ENCODE results near the gene SOSTDC1.

SOSTDC1 gene

GRCh38 chr7:16417906-16418305 is 47.6 kb downstream of the SOSTDC1 start:
- no peak overlapping the region for H3K9ac ChIP-seq (ENCODE audit: low read depth, low read length, poor library complexity, severe bottlenecking)

GRCh38 chr7:16416289-16417282 is 49.0 kb downstream of the SOSTDC1 start:
- Histone ChIP-seq H3K4me3 (ENCODE audit: low read length, poor library complexity, severe bottlenecking) (no peak overlapping the region), H3K4me2 (ENCODE audit: low read depth, low read length, poor library complexity, severe bottlenecking) (peak overlapping the region; percentile 18), H3K9ac (ENCODE audit: low read depth, low read length, poor library complexity, severe bottlenecking) (no peak overlapping the region), H3F3A (ENCODE audit: low read depth) (no peaks in the 10 kb centered on the region), H3K9me3 (ENCODE audit: insufficient read depth, low read depth, low read length) (0 out of 2 replicates have a peak, but pooled peaks cover 2% of the 10 kb centered on the region), H3K36me3 (ENCODE audit: insufficient read depth, low read length) (no peaks in the 10 kb centered on the region), H4K20me1 (ENCODE audit: insufficient read depth, low read length, poor library complexity, severe bottlenecking) (no peaks in the 10 kb centered on the region), H3K4me1 (ENCODE audit: insufficient read depth, low read length, poor library complexity, severe bottlenecking) (peaks cover 10% of the 10 kb centered on the region), H3K27me3 (ENCODE audit: insufficient read depth, low read length, poor library complexity, severe bottlenecking) (no peaks in the 10 kb centered on the region), H3K79me2 (ENCODE audit: insufficient read depth, low read length) (no peaks in the 10 kb centered on the region), H3K9me2 (replicated peaks; ENCODE audit: low read depth, low read length) (no peaks in the 10 kb centered on the region), H2AFZ (ENCODE audit: low read length) (no peak overlapping the region)
- TF ChIP-seq EZH2phosphoT487 (IDR thresholded peaks at IDR 0.05; ENCODE audit: borderline replicate concordance) (no peak), CTCF (conservative IDR thresholded peaks at IDR 0.05; ENCODE audit: low read length) (no peak)

More at GRCh38 chr7:16417906-16418305, 47.6 kb downstream of the SOSTDC1 start:
- H3K4me3 ChIP-seq (ENCODE audit: low read length, poor library complexity, severe bottlenecking) = no peak overlapping the region
- TF ChIP-seq CTCF (conservative IDR thresholded peaks at IDR 0.05; ENCODE audit: low read length) (no peak), EZH2phosphoT487 (IDR thresholded peaks at IDR 0.05; ENCODE audit: borderline replicate concordance) (no peak)
- H3K27me3 ChIP-seq (ENCODE audit: insufficient read depth, low read length, poor library complexity, severe bottlenecking) = no peaks in the 10 kb centered on the region
- H3K4me2 ChIP-seq (ENCODE audit: low read depth, low read length, poor library complexity, severe bottlenecking) = no peak overlapping the region
- H3K36me3 ChIP-seq (ENCODE audit: insufficient read depth, low read length) = no peaks in the 10 kb centered on the region
- H3K79me2 ChIP-seq (ENCODE audit: insufficient read depth, low read length) = no peaks in the 10 kb centered on the region
- peaks cover 10% of the 10 kb centered on the region for H3K4me1 ChIP-seq (ENCODE audit: insufficient read depth, low read length, poor library complexity, severe bottlenecking)
- H3K9me3 ChIP-seq (ENCODE audit: insufficient read depth, low read depth, low read length) = 0 out of 2 replicates have a peak, but pooled peaks cover 2% of the 10 kb centered on the region
- no peak overlapping the region for H2AFZ ChIP-seq (ENCODE audit: low read length)
- no peaks in the 10 kb centered on the region for H3F3A ChIP-seq (ENCODE audit: low read depth)
- no peaks in the 10 kb centered on the region for H3K9me2 ChIP-seq (replicated peaks; ENCODE audit: low read depth, low read length)
- H4K20me1 ChIP-seq (ENCODE audit: insufficient read depth, low read length, poor library complexity, severe bottlenecking) = no peaks in the 10 kb centered on the region

DNA sequence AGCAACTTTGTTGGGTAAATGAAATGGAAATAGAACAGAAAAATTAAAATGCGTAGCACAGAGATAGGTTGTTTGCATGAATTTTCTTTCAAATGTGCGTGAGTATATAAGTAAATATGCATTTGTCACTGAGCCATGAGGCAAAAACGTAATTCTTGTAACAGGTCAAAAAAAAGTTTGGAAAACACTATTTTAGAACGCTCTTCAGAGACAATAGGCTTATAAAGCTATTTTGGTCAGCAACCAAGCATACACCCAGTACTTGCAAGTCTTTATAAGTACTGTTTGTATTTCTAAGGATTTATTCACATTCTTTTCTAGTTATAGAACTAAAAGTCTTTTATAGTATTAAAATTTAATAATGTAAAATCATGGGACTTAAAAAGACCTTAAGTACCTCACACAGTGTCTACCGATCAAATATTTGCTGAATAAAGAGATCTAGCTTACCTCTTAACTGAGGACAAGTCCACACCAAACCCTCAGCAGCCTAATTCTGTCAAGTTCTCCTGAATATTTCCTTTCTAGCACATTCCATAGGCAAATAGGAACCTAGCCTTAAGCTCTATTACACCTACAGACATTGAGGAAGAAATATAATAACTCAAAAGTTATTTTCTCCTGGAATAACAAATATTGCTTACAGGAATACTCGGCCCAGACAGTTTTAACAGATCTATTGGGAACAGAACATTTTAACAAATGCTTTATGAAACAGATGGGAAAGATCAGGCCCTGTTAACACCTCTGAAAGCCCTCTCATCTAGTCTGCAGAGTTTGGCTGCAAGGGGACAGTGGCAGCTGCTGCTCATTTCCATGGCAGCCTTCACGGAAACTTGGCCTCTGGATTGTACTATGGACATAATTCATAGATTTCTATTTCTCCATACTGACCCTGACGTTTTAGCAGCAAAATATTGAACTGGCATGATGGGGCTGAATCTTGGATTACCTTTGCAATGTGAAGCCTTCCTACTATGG is 53.0 kb downstream of the SOSTDC1 start:
- Histone ChIP-seq H4K20me1 (ENCODE audit: insufficient read depth, low read length, poor library complexity, severe bottlenecking) (no peaks in the 10 kb centered on the region), H3K27me3 (ENCODE audit: insufficient read depth, low read length, poor library complexity, severe bottlenecking) (no peaks in the 10 kb centered on the region), H3K9ac (ENCODE audit: low read depth, low read length, poor library complexity, severe bottlenecking) (no peak overlapping the region), H3K4me3 (ENCODE audit: low read length, poor library complexity, severe bottlenecking) (no peak overlapping the region), H3F3A (ENCODE audit: low read depth) (no peaks in the 10 kb centered on the region), H3K36me3 (ENCODE audit: insufficient read depth, low read length) (no peaks in the 10 kb centered on the region), H3K4me2 (ENCODE audit: low read depth, low read length, poor library complexity, severe bottlenecking) (no peak overlapping the region), H2AFZ (ENCODE audit: low read length) (no peak overlapping the region), H3K4me1 (ENCODE audit: insufficient read depth, low read length, poor library complexity, severe bottlenecking) (peaks cover 17% of the 10 kb centered on the region), H3K79me2 (ENCODE audit: insufficient read depth, low read length) (no peaks in the 10 kb centered on the region), H3K9me3 (ENCODE audit: insufficient read depth, low read depth, low read length) (no peaks in the 10 kb centered on the region), H3K9me2 (replicated peaks; ENCODE audit: low read depth, low read length) (no peaks in the 10 kb centered on the region)
- TF ChIP-seq CTCF (conservative IDR thresholded peaks at IDR 0.05; ENCODE audit: low read length) = no peak
- no peak for TF ChIP-seq EZH2phosphoT487 (IDR thresholded peaks at IDR 0.05; ENCODE audit: borderline replicate concordance)

Data from Loucy (cell line).